Endothelial cell of umbilical vein (primary cell): ENCODE results near the gene SNX12. TPM values are rescaled to one million over a fixed set of nuclear protein-coding genes. Genes with fewer than 3 reads are reported as not detected.
A peak's percentile ranks its signal among the peaks of the same experiment; 100 is the strongest.

Source experiments
- BruUV-seq: library from RNA; stranded (reverse); fragments of 400-500 nt; replicated peaks from 2 replicates; lab custom pipeline; 2021; lab: Mats Ljungman, UMichigan
- CTCF ChIA-PET: fragments of 300-600, 350-600 bp; sonication (Branson Sonifier 250); formaldehyde crosslinking; loops from one replicate; lab custom pipeline; 2021; ENCODE audit warnings: antibody characterized with exemption, inconsistent platforms; lab: Charles Lee
- POLR2A ChIA-PET: fragments of 300-600, 350-600 bp; sonication (Branson Sonifier 250); formaldehyde crosslinking; loops from one replicate; lab custom pipeline; 2021; ENCODE audit warnings: antibody characterized with exemption, inconsistent platforms; lab: Charles Lee
- DNase-seq: peaks from one replicate; pipeline ENCODE4 v3.0.0-alpha.2; 2011; ENCODE audit warnings: low read depth, low spot score
- FAIRE-seq: peaks from 2 replicates; lab custom pipeline; 2011; peaks lifted over from hg19 to GRCh38; lab: Jason Lieb, UNC
- H2AFZ ChIP-seq: 2 replicates; pipeline ENCODE4 v1.6.0; 2012; ENCODE audit warnings: low read depth, low read length, control low read depth, inconsistent platforms
- H3K27ac ChIP-seq: 2 replicates; pipeline ENCODE4 v1.5.1; 2011; ENCODE audit warnings: low read depth, mild to moderate bottlenecking, control low read depth, low read length, moderate library complexity; ENCODE audit not compliant: insufficient read depth
- H3K27me3 ChIP-seq, 2 experiments: 2 replicates each; pipeline versions ENCODE4 v1.6.0 to v1.6.1; 2011; ENCODE audit warnings: low read length in 2 of 2, mixed read lengths in 1 of 2; ENCODE audit not compliant: control insufficient read depth in 2 of 2, insufficient read depth in 2 of 2
- H3K36me3 ChIP-seq, 2 experiments: 2 replicates in 1 of 2; 3 replicates in 1 of 2; pipeline ENCODE4 v1.5.1; 2011; ENCODE audit warnings: low read length in 2 of 2, mild to moderate bottlenecking in 1 of 2, moderate library complexity in 1 of 2; ENCODE audit not compliant: control insufficient read depth in 2 of 2, insufficient read depth in 2 of 2; ENCODE audit errors: extremely low read depth in 1 of 2
- H3K4me1 ChIP-seq: 3 replicates; pipeline ENCODE4 v1.5.1; 2011; ENCODE audit warnings: mild to moderate bottlenecking, low read length; ENCODE audit not compliant: control insufficient read depth, insufficient read depth; ENCODE audit errors: extremely low read depth
- H3K4me2 ChIP-seq: 2 replicates; pipeline ENCODE4 v1.6.1; 2011; ENCODE audit warnings: low read length, control low read depth, mixed read lengths; ENCODE audit not compliant: insufficient read depth
- H3K4me3 ChIP-seq, 3 experiments: fragments of 200-600 bp in 1 of 3; sonication (generic), shearing (Covaris generic) in 1 of 3; replicated peaks in 1 of 3; 2 replicates each; pipeline ENCODE4 v1.5.1; 2011 to 2016; ENCODE audit warnings: control low read depth in 3 of 3, low read length in 3 of 3, mild to moderate bottlenecking in 2 of 3, inconsistent platforms in 1 of 3, low read depth in 1 of 3, moderate library complexity in 1 of 3; ENCODE audit not compliant: insufficient read depth in 1 of 3
- H3K79me2 ChIP-seq: 2 replicates; pipeline ENCODE4 v1.6.0; 2012; ENCODE audit warnings: low read length, inconsistent platforms; ENCODE audit not compliant: control insufficient read depth, insufficient read depth
- H3K9ac ChIP-seq: replicated peaks from 2 replicates; pipeline ENCODE3; 2011; ENCODE audit warnings: low read length, control low read depth; ENCODE audit not compliant: insufficient read depth; ENCODE audit errors: extremely low read depth
- H3K9me1 ChIP-seq: replicated peaks from 3 replicates; pipeline ENCODE4 v1.6.0; 2011; ENCODE audit warnings: mild to moderate bottlenecking, low read length; ENCODE audit not compliant: control insufficient read depth, insufficient read depth; ENCODE audit errors: extremely low read depth
- H3K9me3 ChIP-seq: replicated peaks from 2 replicates; pipeline ENCODE4 v1.5.1; 2012; ENCODE audit warnings: low read length, inconsistent platforms; ENCODE audit not compliant: control insufficient read depth, insufficient read depth
- H4K20me1 ChIP-seq: replicated peaks from 2 replicates; pipeline ENCODE3; 2011; ENCODE audit warnings: mild to moderate bottlenecking, low read length; ENCODE audit not compliant: control insufficient read depth, insufficient read depth; ENCODE audit errors: extremely low read depth
- EZH2 ChIP-seq: IDR thresholded peaks from 2 replicates; pipeline ENCODE4 v1.6.1; 2012; ENCODE audit warnings: borderline replicate concordance, low read depth, mild to moderate bottlenecking, moderate library complexity, low read length, inconsistent platforms; ENCODE audit not compliant: severe bottlenecking
- FOS ChIP-seq: IDR thresholded peaks from 2 replicates; pipeline ENCODE4 v1.6.1; 2011; ENCODE audit warnings: mild to moderate bottlenecking, low read length, moderate library complexity, borderline replicate concordance; ENCODE audit not compliant: insufficient read depth
- GATA2 ChIP-seq: IDR thresholded peaks from 2 replicates; pipeline ENCODE4 v1.7.0; 2011; ENCODE audit warnings: low read depth, mild to moderate bottlenecking, moderate library complexity, mixed read lengths, low read length; ENCODE audit not compliant: insufficient read length, insufficient read depth
- JUN ChIP-seq: IDR thresholded peaks from 2 replicates; pipeline ENCODE4 v1.6.1; 2011; ENCODE audit warnings: borderline replicate concordance, low read depth; ENCODE audit not compliant: insufficient read length, insufficient read depth
- MYC ChIP-seq: IDR thresholded peaks from one replicate; pipeline ENCODE4 v1.6.1; 2011; ENCODE audit warnings: mild to moderate bottlenecking, low read depth, low read length
- POLR2A ChIP-seq: IDR thresholded peaks from 2 replicates; pipeline ENCODE4 v1.6.1; 2012; ENCODE audit warnings: low read depth, mild to moderate bottlenecking, control low read depth, low read length
- POLR2AphosphoS5 ChIP-seq: IDR thresholded peaks from 2 replicates; pipeline ENCODE4 v1.6.1; 2012; ENCODE audit warnings: low read depth, mild to moderate bottlenecking, control low read depth, low read length, moderate library complexity; ENCODE audit not compliant: insufficient read depth
- dilution Hi-C: fragments of 300-500 bp; cut with MboI; formaldehyde crosslinking; loops from one replicate; pipeline ENCODE4 v1.15.0; 2019; ENCODE audit warnings: low sequenced_read_pairs; ENCODE audit not compliant: extremely low pct_ligation_motif_present
- intact Hi-C: fragments of 100-400 bp; cut with micrococcal nuclease; formaldehyde crosslinking; loops from one replicate; pipeline ENCODE4 v1.10.0; 2022
- polyA plus RNA-seq, 4 experiments: library from polyadenylated mRNA; depleted of rRNA in 3 of 4; stranded (reverse) in 3 of 4; unstranded in 1 of 4; fragments of >200 nt; gene quantifications; 2 replicates each; pipeline versions ENCODE4 v1.2.1 to v1.2.3, GENCODE V29; 2011 to 2012; ENCODE audit warnings: missing spikeins in 1 of 4
- small RNA-seq: library from RNA; depleted of rRNA; stranded (forward); fragments of <200 nt; gene quantifications from one replicate; pipeline ENCODE3, GENCODE V24; 2012; ENCODE audit warnings: low replicate concordance, low read depth; ENCODE audit not compliant: insufficient read depth, insufficient read length
- total RNA-seq: library from RNA; stranded (reverse); gene quantifications from 2 replicates; pipeline ENCODE4 v1.2.3, GENCODE V29; 2021
- TF ChIP-seq, protein P1 (sequence below), 2 donors: IDR thresholded peaks; 1 replicate in 1 of 2; 2 replicates in 1 of 2; pipeline ENCODE4 v1.5.1; 2011; ENCODE audit warnings: low read length in 2 of 2, mild to moderate bottlenecking in 2 of 2, moderate library complexity in 2 of 2, control low read depth in 1 of 2, inconsistent platforms in 1 of 2, low read depth in 1 of 2; ENCODE audit not compliant: insufficient read depth in 1 of 2; ENCODE audit errors: extremely low read depth in 1 of 2
- TF ChIP-seq, protein P2 (sequence below): IDR thresholded peaks from 2 replicates; pipeline ENCODE4 v1.6.1; 2011; ENCODE audit not compliant: insufficient read depth, insufficient read length

Gene SNX12
- total and polyA plus RNA-seq, 2 donors (not counting 3 experiments of a cell fraction or from before 2014, with no cell fraction given): 85.4 to 90.6 TPM

DNA sequence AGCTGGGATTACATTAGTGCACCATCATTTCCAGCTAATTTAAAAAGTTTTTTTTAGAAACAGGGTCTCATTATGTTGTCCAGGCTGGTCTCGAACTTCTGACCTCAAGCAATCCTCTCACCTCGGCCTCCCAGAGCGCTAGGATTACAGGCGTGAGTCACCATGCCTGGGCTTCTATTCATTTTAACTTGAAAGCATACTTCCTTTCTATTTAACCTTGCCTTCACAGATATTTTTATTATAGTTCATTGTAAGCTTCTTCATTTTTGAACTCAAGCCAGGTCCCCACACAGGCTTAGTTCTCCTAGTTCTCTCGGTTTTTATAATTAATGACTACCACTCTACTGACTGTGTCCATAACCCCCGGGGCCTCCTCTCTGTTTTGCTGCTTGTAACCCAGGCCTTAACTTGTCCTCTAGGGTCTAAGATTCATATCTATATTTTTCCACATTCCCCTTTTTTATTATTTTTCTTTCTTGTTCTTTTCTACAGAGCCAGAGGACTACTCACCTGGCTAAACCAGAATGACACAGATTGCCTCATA, 50.7 kb downstream of the SNX12 start:
- no peak for TF ChIP-seq JUN
- no peak for TF ChIP-seq POLR2A
- TF ChIP-seq EZH2: no peak
- TF ChIP-seq, protein P1, sequence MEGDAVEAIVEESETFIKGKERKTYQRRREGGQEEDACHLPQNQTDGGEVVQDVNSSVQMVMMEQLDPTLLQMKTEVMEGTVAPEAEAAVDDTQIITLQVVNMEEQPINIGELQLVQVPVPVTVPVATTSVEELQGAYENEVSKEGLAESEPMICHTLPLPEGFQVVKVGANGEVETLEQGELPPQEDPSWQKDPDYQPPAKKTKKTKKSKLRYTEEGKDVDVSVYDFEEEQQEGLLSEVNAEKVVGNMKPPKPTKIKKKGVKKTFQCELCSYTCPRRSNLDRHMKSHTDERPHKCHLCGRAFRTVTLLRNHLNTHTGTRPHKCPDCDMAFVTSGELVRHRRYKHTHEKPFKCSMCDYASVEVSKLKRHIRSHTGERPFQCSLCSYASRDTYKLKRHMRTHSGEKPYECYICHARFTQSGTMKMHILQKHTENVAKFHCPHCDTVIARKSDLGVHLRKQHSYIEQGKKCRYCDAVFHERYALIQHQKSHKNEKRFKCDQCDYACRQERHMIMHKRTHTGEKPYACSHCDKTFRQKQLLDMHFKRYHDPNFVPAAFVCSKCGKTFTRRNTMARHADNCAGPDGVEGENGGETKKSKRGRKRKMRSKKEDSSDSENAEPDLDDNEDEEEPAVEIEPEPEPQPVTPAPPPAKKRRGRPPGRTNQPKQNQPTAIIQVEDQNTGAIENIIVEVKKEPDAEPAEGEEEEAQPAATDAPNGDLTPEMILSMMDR (IDR thresholded peaks at IDR 0.05; ENCODE audit: extremely low read depth in 1 of 2, insufficient read depth in 1 of 2, low read depth in 1 of 2, low read length in 2 of 2): no peak
- no peak for TF ChIP-seq FOS
- TF ChIP-seq MYC: no peak
- no peak for TF ChIP-seq POLR2AphosphoS5
- TF ChIP-seq, protein P2, sequence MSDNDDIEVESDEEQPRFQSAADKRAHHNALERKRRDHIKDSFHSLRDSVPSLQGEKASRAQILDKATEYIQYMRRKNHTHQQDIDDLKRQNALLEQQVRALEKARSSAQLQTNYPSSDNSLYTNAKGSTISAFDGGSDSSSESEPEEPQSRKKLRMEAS: no peak
- TF ChIP-seq GATA2: no peak
- Histone ChIP-seq H3K79me2 (no peaks in the 10 kb centered on the region), H4K20me1 (no peaks in the 10 kb centered on the region), H3K4me1 (no peaks in the 10 kb centered on the region), H2AFZ (no peak overlapping the region), H3K4me3 (no peak overlapping the region), H3K4me2 (no peak overlapping the region), H3K9me1 (no peaks in the 10 kb centered on the region), H3K27ac (no peak overlapping the region), H3K9ac (no peak overlapping the region), H3K36me3 (no peaks in the 10 kb centered on the region), H3K27me3 (no peaks in the 10 kb centered on the region), H3K9me3 (no peaks in the 10 kb centered on the region)
- FAIRE-seq (no peak), DNase-seq (peak; percentile 28)
- intact Hi-C loops: no loop called here
- BruUV-seq: no TSS peak
- ChIA-PET POLR2A (no interaction called here), CTCF (no interaction called here)
- dilution Hi-C loops: no loop called here

Small RNA genes lying within 50 kb of the gene (small RNA-seq; reads per million reads assigned to genes)
- gene CXorf65: not detected
- 0.88 reads per million for gene RNU1-56P

Other genes starting within 250 kb of the SNX12 start
- gene TEX11, start 159.6 kb downstream of the SNX12 start, total RNA-seq: not detected in 2 replicates
- not detected in 2 replicates for gene TEX11, start 159.6 kb downstream of the SNX12 start, polyA plus RNA-seq
- gene SLC7A3, start 137.2 kb downstream of the SNX12 start, total RNA-seq: not detected in 2 replicates
- not detected in 2 replicates for gene SLC7A3, start 137.2 kb downstream of the SNX12 start, polyA plus RNA-seq
- 10.6 and 11.0 TPM in 2 replicates for gene FOXO4, start 27.5 kb upstream of the SNX12 start, total RNA-seq
- gene FOXO4, start 27.5 kb upstream of the SNX12 start, polyA plus RNA-seq: 4.7 and 5.6 TPM in 2 replicates
- gene CXorf65, start 38.4 kb upstream of the SNX12 start, total RNA-seq: not detected in 2 replicates
- not detected in 2 replicates for gene CXorf65, start 38.4 kb upstream of the SNX12 start, polyA plus RNA-seq
- not detected in 2 replicates for gene IL2RG, start 43.2 kb upstream of the SNX12 start, total RNA-seq
- gene IL2RG, start 43.2 kb upstream of the SNX12 start, polyA plus RNA-seq: 0.07 TPM in 1 of 2 replicates, not detected in the other
- 61.4 and 65.3 TPM in 2 replicates for gene MED12, start 50.3 kb upstream of the SNX12 start, total RNA-seq
- 27.4 and 28.1 TPM in 2 replicates for gene MED12, start 50.3 kb upstream of the SNX12 start, polyA plus RNA-seq
- 0.40 and 0.85 TPM in 2 replicates for gene NLGN3, start 76.5 kb upstream of the SNX12 start, total RNA-seq
- 0.37 and 0.40 TPM in 2 replicates for gene NLGN3, start 76.5 kb upstream of the SNX12 start, polyA plus RNA-seq
- gene GJB1, start 154.9 kb upstream of the SNX12 start, total RNA-seq: not detected in 2 replicates
- gene GJB1, start 154.9 kb upstream of the SNX12 start, polyA plus RNA-seq: not detected in 2 replicates
- gene ZMYM3, start 185.8 kb upstream of the SNX12 start, total RNA-seq: 32.9 and 33.1 TPM in 2 replicates
- gene ZMYM3, start 185.8 kb upstream of the SNX12 start, polyA plus RNA-seq: 24.7 and 26.5 TPM in 2 replicates
- 465 and 466 TPM in 2 replicates for gene NONO, start 215.3 kb upstream of the SNX12 start, total RNA-seq
- gene NONO, start 215.3 kb upstream of the SNX12 start, polyA plus RNA-seq: 249 and 471 TPM in 2 replicates
- gene ITGB1BP2, start 233.4 kb upstream of the SNX12 start, total RNA-seq: 4.6 and 5.9 TPM in 2 replicates
- gene ITGB1BP2, start 233.4 kb upstream of the SNX12 start, polyA plus RNA-seq: 1.2 and 1.8 TPM in 2 replicates